ENCODE results near the gene MAP3K7. TPM values are rescaled to one million over a fixed set of nuclear protein-coding genes. Genes with fewer than 3 reads are reported as not detected.
A peak's percentile ranks its signal among the peaks of the same experiment; 100 is the strongest.

Gene MAP3K7
- total and polyA plus RNA-seq, 2 of the 4 experiments (the other 2 are of a cell fraction) = 26.5 to 29.9 TPM

- no peak overlapping the region for H2AK5ac ChIP-seq (ENCODE audit: low read depth, low read length)
- no peak overlapping the region for H2BK20ac ChIP-seq (ENCODE audit: low read depth, low read length)
- H3K79me1 ChIP-seq (ENCODE audit: low read depth in 1 of 2, low read length in 2 of 2) = 0 out of 4 replicates have a peak, but pooled peaks cover 2 to 3% of the 10 kb centered on the region in 2 experiments
- no peak overlapping the region for H4K91ac ChIP-seq (ENCODE audit: insufficient read depth, low read depth, low read length)
- no peak for ATAC-seq (ENCODE audit: low read depth)
- in situ Hi-C loops (cut with MboI; ENCODE audit: low sequenced_read_pairs) = no loop called here
- H3K9me1 ChIP-seq (ENCODE audit: insufficient read depth, low read length) = no peaks in the 10 kb centered on the region
- no peaks in the 10 kb centered on the region for H3K9me3 ChIP-seq (ENCODE audit: control insufficient read depth, insufficient read depth, low read length)
- BruUV-seq (replicated peaks) = no TSS peak
- no peak overlapping the region for H3K4me2 ChIP-seq (ENCODE audit: low read depth, low read length)
- intact Hi-C loops (cut with micrococcal nuclease) = loop anchor here (5.0 kb wide), 1 partner anchor 256 kb away; no protein-coding TSS in a partner anchor
- no peak overlapping the region for H3K4ac ChIP-seq (ENCODE audit: low read depth, low read length)
- dilution Hi-C loops (cut with HindIII; ENCODE audit: low sequenced_read_pairs, unreplicated experiment) = no loop called here
- ChIA-PET POLR2A (ENCODE audit: unreplicated experiment) (no interaction called here), CTCF (interaction anchor here (0.9 kb wide), 1 partner anchor 12 kb away, joined by 3 read pairs; no protein-coding TSS in a partner anchor)
- no peaks in the 10 kb centered on the region for H3K27me3 ChIP-seq (ENCODE audit: control insufficient read depth, insufficient read depth, low read length)
- H3K56ac ChIP-seq (ENCODE audit: extremely low read depth, insufficient read depth, low read length) = no peak overlapping the region
- peak overlapping the region; percentile 8 for H2BK5ac ChIP-seq (ENCODE audit: low read depth, low read length, poor library complexity, severe bottlenecking)
- no peak for DNase-seq
- no peak overlapping the region for H3K4me3 ChIP-seq (ENCODE audit: insufficient read depth, low read depth, low read length)
- H2BK15ac ChIP-seq (ENCODE audit: low read depth, low read length) = no peak overlapping the region
- no peak overlapping the region for H3K14ac ChIP-seq (replicated peaks; ENCODE audit: low read depth, low read length)
- no peaks in the 10 kb centered on the region for H4K20me1 ChIP-seq (ENCODE audit: insufficient read depth, low read length)
- H3K18ac ChIP-seq (ENCODE audit: low read depth, low read length) = no peak overlapping the region
- H3K27ac ChIP-seq (ENCODE audit: insufficient read depth, low read length) = no peak overlapping the region
- no peak overlapping the region for H2AFZ ChIP-seq (replicated peaks; ENCODE audit: low read length, poor library complexity)
- no peak overlapping the region for H4K8ac ChIP-seq (ENCODE audit: low read depth in 2 of 2, low read length in 2 of 2)
- H2BK120ac ChIP-seq (ENCODE audit: low read depth, low read length) = no peak overlapping the region
- H2AK9ac ChIP-seq (replicated peaks; ENCODE audit: low read depth, low read length, poor library complexity) = no peak overlapping the region
- H3K4me1 ChIP-seq (ENCODE audit: control insufficient read depth, insufficient read depth, low read length) = no peaks in the 10 kb centered on the region
- no peak overlapping the region for H4K5ac ChIP-seq (ENCODE audit: low read depth, low read length)
- WGBS, 2 experiments (ENCODE audit: extremely low coverage in 2 of 2, insufficient read length in 1 of 2) = no CpG with 5 or more reads among the region's 4 CpGs
- H3K23ac ChIP-seq (ENCODE audit: low read depth, low read length) = no peak overlapping the region
- no peak for TF ChIP-seq POLR2A (IDR thresholded peaks at IDR 0.05; ENCODE audit: low read depth, low read length)
- peaks cover 13% of the 10 kb centered on the region for H3K36me3 ChIP-seq (ENCODE audit: control insufficient read depth, insufficient read depth, low read length)
- H3K9ac ChIP-seq (ENCODE audit: low read depth, low read length) = no peak overlapping the region
These were observed 50.4 kb downstream of the MAP3K7 start for GRCh38 chr6:90536520-90536919.
